PFSK-1 (cell line): ENCODE measurements around the gene RGL1.

Source experiments
- FOXP2 ChIP-seq: optimal IDR thresholded peaks from 2 replicates; pipeline ENCODE3; 2011; ENCODE audit warnings: borderline replicate concordance, control low read depth, inconsistent platforms; ENCODE audit not compliant: insufficient read depth; ENCODE audit errors: extremely low read length, extremely low read depth
- POLR2AphosphoS5 ChIP-seq: IDR thresholded peaks from 2 replicates; pipeline ENCODE4 v1.6.1; 2012; ENCODE audit warnings: low read depth, mild to moderate bottlenecking, control low read depth, low read length, moderate library complexity
- REST ChIP-seq, 2 experiments: IDR thresholded peaks; 2 replicates each; pipeline versions ENCODE4 v1.6.1 to v1.8.0; 2011 to 2012; ENCODE audit warnings: low read depth in 2 of 2, low read length in 2 of 2, control low read depth in 1 of 2, inconsistent platforms in 1 of 2, mild to moderate bottlenecking in 1 of 2, moderate library complexity in 1 of 2; ENCODE audit not compliant: insufficient read depth in 1 of 2
- SIN3A ChIP-seq: IDR thresholded peaks from 2 replicates; pipeline ENCODE4 v1.6.1; 2012; ENCODE audit warnings: mild to moderate bottlenecking, low read length, moderate library complexity, borderline replicate concordance; ENCODE audit not compliant: insufficient read depth
- TAF1 ChIP-seq: IDR thresholded peaks from 2 replicates; pipeline ENCODE4 v1.6.1; 2012; ENCODE audit warnings: low read length, control low read depth, borderline replicate concordance; ENCODE audit not compliant: insufficient read depth

Gene RGL1

GRCh38 chr1:183954496-183954895 is 149.6 kb downstream of the RGL1 start:
- TF ChIP-seq TAF1, result no peak
- TF ChIP-seq REST (IDR thresholded peaks at IDR 0.05; ENCODE audit: insufficient read depth in 1 of 2, low read depth in 2 of 2, low read length in 2 of 2), result no peak
- TF ChIP-seq FOXP2, result no peak

- no peak for TF ChIP-seq FOXP2
- TF ChIP-seq SIN3A, result peak; percentile 23; the same call in 1 of the 2 replicates
- TF ChIP-seq TAF1, result 0 out of 2 replicates have a peak, but pooled peaks have one; percentile 43
- TF ChIP-seq REST (IDR thresholded peaks at IDR 0.05; ENCODE audit: insufficient read depth in 1 of 2, low read depth in 2 of 2, low read length in 2 of 2), result no peak
Measured at GRCh38 chr1:183956559-183957188, 151.8 kb downstream of the RGL1 start.

DNA sequence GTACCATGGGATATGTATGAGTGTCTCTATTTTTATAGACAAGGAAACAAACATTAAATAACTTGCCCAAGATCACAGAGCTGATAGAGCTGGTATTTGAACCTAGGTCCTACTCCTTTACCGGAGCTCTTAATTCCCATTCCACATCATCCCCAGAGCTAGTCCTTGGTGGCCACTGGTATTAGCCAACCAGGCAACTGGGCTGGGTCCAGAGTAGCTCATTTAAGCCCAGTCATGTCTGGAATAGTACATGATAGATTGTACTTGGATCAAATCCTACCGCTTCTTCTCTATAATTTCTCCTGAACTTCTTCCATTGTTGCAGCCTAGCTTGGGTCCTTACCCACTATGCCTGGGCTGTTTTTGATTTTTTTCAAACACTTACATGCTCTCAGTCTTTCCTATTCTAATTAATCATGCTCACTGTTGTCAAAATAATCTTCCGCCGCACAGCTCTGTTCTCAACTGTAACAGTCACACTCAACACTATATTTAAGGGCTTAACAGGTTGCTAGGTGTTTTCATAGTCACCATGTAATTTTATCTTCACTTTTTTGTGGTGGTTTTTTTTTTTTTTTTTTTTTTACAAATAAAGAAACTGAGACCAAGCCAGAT is 152.4 kb downstream of the RGL1 start:
- TF ChIP-seq SIN3A (no peak), FOXP2 (no peak), TAF1 (no peak), POLR2AphosphoS5 (no peak), REST (IDR thresholded peaks at IDR 0.05; ENCODE audit: insufficient read depth in 1 of 2, low read depth in 2 of 2, low read length in 2 of 2) (no peak)

DNA sequence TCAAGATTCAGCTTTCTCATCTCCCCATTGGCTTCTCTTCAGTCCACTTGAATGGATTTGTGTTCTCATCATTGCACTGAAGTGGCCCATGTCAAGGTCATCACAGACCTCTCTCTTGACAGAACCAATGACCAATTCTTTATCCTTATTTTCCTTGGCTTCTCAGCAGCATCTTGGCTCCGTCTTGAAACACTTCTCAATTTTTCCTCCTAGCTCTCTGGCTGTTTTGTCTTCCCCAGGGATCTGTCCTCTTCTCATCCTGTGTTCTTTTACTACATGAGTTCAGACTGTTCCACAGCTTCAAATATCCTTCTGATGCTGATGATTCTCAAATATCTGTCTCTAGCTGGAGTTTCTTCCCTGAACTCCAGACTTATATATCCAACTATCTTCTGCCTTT is 154.0 kb downstream of the RGL1 start:
- no peak for TF ChIP-seq TAF1
- no peak for TF ChIP-seq FOXP2
- TF ChIP-seq REST (IDR thresholded peaks at IDR 0.05; ENCODE audit: insufficient read depth in 1 of 2, low read depth in 2 of 2, low read length in 2 of 2), result no peak
- no peak for TF ChIP-seq POLR2AphosphoS5
- no peak for TF ChIP-seq SIN3A

DNA sequence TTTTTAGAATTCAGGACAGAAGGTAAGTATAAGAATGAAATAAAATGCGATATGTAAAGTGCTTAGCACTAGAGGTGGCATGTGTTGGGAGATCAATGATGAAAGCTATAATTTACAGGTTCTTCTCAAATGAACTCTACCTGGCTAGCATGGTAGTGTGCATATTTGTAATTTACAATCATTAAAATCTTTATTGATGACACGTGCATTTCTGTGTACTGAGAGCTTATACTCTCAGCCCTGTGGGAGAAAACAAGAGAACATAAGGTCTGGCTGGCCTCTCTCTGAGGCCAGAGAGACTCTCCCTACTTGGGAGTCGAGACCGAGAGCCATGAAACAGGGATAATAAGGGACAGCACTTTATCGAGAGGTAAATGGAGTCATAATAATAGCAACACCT is 156.2 kb downstream of the RGL1 start:
- TF ChIP-seq FOXP2 (no peak), TAF1 (no peak), POLR2AphosphoS5 (no peak), REST (IDR thresholded peaks at IDR 0.05; ENCODE audit: insufficient read depth in 1 of 2, low read depth in 2 of 2, low read length in 2 of 2) (no peak), SIN3A (no peak)
